Stimulated activated CD4-positive, alpha-beta T cell treated with anti-CD3 and anti-CD28 coated beads, Interleukin-1b, Interleukin-23, amount 100 ng/mL, for 48 hours (primary cell): ENCODE measurements around the gene NALF2.
A peak's percentile ranks its signal among the peaks of the same experiment; 100 is the strongest.

Experiments
- DNase-seq: peaks from one replicate; pipeline ENCODE4 v3.0.0-alpha.2; 2020

Gene NALF2

GRCh38 chrX:69503782-69504625 lies at the start of gene NALF2:
TSS of gene NALF2 (plus strand) at chrX:69504326. CDS start at chrX:69505283, 957 bp downstream.
- peak; percentile 20 for DNase-seq

GRCh38 chrX:69457756-69458155 lies 46.4 kb upstream of the NALF2 start:
- DNase-seq: no peak

DNA sequence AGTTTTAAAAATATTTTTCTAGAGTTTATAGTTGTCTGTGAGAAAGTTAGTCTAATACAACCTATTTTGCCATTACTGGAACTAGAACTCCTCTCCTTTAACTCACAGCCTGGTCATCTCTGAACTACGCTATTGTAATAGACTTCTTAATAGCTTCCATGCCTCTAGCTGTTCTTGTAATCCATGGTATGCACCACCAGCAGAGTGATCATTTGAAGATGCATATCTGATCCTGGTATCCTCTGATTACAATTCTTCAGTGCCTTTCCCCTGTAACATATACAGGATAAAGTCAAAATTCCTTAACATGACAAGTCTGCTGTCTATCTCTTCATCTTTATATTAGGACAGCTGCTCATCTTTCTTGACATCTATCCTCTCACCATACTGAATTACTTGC lies 37.6 kb upstream of the NALF2 start:
- DNase-seq: no peak

DNA sequence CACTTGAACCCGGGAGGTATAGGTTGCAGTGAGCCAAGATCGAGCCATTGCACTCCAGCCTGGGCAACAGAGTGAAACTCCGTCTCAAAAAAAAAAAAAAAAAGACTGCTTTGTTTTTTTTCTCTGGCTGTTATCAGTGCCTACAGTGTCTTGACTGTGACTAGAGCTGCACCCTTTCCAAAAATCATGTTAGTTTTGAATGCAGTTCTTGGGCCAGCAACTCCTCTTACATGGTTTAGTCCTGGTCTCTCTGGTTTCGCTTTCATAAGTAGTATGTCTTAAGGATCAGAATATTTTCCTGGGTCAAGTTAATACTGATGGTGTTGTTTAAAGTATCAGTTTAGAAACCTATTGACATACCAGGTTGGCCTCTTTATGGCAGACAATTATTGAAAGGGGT lies 34.2 kb upstream of the NALF2 start:
- DNase-seq: no peak

DNA sequence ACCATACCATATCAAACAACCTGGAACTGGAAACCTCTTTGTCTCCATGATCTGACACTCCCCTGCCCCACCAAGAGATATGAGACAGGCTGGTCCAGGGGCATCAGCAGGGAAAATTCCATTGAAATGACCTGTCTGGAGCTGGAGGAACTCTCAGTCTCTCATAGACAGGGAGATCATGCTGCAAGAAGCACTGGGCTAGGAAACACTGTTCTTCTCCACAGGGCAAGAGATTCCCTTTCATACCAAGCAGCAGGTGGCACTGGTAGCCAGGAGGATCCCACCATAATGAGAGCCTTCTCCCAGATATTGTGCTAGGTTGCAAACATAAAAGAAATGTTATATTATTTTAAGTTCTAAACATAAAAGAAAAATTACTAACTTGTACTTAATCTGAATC lies 14.5 kb upstream of the NALF2 start:
- DNase-seq: no peak

DNA sequence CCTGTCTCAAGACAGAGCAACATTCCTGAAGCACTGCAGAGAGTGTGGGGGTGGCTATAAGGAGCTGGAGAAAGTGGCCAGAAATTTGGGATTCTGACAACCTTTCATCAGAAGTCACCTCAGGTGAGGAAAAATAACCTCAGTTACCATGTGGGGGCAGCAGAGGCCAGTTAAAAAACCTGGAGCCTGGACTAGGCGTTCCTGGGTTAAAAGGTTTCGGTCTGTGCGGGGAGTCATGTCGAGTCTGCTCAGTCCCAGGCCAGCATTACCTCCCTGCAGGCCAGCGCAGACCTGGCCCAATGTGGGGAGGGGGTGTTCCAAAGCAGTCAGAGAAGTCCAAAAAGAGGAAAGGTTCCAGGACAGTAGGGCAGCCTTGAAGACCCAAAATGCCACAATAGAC lies 10.9 kb upstream of the NALF2 start:
- DNase-seq: peak; percentile 15

GRCh38 chrX:69493766-69494165 lies 10.4 kb upstream of the NALF2 start:
- DNase-seq: no peak

DNA sequence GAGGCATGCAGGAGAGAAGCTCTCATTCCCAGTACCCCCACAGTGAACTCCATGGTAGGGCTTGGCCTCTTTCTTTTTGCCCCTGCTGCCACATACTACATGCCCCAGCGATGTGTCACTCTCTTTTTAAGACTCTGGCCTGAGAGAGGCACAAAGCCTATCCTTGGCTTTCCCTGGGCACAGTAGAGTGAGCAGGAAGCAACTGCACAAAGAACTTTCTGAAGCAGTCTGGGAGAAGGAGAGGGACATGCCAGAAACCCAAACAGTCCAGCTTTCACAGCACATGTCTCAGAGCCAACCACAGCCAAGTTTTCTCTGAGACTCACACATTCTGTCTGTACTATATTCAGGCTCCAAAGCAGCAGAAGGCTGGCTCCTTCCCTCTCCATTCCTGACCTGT lies 7.9 kb upstream of the NALF2 start:
- no peak for DNase-seq

DNA sequence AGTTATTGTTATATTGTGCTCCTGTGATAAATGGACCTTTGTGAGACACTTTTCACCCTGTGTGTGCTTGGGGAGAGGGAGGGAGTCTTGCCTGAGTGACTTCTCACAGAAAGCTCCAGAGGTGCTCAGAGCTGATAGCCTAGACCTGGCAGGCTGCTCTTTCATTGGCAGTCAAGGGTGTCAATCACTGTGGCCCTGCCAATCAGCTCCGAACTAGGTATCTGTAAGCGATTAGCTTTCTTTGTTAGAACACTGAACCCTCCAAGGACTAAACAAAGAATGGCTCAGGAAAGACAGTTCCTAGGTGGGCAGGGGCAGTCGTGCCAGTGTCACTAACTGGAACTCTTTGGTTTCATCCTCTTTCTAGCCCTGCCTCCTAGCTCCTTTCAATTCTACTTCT lies 2.7 kb upstream of the NALF2 start:
- DNase-seq: no peak

DNA sequence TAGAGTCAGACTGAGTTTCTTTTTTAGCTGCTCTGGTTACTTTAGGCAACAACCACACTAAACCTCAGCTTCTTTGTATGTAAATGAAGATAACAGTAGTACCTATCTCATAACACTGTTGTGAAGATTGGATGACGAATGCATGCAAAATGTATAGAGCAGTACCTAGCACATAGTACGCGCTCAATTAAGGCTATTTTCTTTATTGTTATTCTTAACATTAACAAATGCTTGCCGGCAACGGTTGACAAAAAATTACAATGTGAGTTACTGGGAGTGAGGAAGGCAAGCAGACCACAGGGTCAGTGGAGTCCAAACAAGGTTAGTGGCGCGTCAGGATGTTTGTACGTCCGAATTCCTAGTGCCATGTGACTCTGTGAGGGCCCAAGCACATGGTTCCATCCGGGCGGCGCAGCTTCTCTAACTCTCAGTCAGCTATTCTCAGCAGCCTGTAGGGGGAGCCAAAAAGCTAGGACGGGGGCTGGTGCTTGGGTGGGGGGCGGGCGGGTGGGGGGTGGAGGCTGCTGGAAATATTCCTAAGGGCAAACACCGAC lies 821 bp upstream of the NALF2 start:
- no peak for DNase-seq

- no peak for DNase-seq
Observed at GRCh38 chrX:69504626-69505612, 793 bp downstream of the NALF2 start.

DNA sequence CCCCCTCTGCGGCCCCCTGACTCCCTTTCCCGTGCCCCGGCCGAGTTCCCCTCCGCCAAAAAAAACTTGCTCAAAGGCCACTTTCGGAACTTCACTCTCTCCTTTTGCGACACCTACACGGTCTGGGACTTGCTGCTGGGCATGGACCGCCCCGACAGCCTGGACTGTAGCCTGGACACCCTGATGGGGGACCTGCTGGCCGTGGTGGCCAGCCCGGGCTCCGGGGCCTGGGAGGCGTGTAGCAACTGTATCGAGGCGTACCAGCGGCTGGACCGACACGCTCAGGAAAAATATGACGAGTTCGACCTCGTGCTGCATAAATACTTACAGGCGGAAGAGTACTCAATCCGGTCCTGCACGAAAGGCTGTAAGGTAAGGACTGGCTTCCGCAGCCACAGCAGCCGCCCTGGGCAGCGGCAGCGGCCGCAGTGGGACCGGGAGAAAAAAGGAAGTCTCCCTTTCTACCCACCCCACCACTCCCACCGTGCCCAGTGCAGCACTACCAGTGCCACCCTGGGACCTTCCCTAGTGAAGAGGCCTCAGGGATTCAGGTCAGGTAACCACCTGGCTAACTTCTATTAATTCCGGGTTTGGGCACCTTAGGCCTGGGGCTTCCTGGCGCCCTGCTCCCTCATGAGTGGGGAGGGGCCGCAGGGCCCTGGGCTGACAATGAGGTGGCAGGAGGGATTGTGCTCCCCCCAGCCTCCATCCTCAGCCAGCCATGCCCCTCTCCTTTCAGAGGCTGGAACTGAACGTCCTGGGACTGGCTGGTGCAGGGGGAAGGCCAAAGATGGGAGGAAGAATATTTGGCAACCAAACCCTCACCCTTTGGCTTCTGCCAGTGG lies 1.9 kb downstream of the NALF2 start:
- DNase-seq: no peak

GRCh38 chrX:69506617-69507499 lies 2.7 kb downstream of the NALF2 start:
- DNase-seq: no peak

- DNase-seq: no peak
Observed at GRCh38 chrX:69507500-69507789, 3.3 kb downstream of the NALF2 start.

GRCh38 chrX:69508610-69509009 lies 4.5 kb downstream of the NALF2 start:
- no peak for DNase-seq

DNA sequence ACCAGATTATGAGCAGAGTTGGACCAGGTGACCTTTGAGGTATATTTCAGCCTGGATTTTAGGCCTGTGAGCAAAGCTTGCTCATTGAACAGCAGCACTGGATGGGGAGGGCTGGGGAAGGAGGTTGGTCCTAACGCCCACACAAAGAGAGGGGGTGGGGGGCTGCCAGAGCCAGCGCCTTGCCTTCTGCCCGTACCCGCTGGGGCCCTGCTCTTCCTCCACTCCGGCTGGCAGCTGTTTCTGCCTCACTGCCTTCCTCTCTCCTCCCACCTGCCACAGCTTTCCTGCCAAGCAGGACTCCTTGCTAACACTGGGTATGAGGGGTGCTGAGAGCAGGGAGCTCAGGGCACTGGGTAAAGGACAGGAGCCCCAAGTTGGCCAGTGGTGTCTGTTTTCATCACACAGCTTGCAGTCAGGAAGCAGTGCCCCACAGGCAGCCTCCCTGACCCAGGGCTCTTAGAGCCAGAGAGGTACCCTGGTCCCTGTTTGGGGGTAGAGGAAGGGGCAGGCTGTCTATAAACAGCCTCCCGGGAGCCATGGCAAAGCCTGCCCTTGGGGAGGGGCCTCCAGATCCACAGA lies 6.1 kb downstream of the NALF2 start:
- no peak for DNase-seq

DNA sequence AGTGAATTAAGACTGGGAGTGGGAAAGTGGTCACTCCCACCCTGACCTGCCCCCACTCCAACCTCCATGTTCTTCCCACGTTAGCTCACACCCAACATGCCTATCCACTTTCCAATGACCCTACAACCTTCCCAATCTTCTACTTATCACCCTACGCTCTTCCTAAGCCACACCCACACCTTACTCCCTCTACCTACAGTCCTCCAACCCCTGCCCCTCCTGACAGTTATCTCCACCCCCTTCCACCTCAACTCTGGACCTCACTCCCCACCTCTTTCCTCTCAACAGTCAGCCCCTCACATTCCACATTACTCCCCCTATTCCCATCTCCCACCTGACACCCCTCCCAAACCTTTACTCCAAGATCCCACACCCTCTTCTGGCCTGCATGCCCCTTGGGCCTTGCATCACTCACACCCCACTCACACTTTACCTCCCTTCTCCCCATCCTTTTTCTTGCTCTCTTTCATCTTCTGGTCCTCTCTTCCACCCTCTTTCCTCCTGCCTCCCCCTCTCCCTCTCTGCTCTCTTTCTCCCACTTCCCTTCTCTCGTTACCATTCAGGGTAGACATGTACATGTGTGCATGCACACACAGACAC lies 6.9 kb downstream of the NALF2 start:
- no peak for DNase-seq

- no peak for DNase-seq
Observed at GRCh38 chrX:69522052-69522451, 17.9 kb downstream of the NALF2 start.

DNA sequence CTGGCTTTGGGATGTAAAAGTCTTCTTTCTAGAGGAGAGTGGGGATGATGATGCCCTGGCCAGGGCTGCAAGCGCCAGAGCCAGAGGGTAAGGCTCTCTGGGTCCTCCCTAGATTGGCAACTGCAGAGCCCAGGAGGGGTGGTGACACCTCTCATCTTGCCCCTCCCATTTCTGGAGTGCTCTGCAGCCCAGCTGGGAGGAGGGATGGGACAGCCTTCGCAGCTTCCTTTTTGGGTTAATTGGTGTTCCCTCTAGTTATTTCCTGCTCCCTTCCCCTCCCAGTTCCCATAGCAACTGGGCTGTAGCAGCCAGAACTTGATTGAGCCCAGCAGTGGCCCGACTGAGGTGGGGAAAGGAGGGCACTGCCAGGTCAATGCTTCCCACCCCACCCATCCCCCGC lies 19.2 kb downstream of the NALF2 start:
- no peak for DNase-seq

DNA sequence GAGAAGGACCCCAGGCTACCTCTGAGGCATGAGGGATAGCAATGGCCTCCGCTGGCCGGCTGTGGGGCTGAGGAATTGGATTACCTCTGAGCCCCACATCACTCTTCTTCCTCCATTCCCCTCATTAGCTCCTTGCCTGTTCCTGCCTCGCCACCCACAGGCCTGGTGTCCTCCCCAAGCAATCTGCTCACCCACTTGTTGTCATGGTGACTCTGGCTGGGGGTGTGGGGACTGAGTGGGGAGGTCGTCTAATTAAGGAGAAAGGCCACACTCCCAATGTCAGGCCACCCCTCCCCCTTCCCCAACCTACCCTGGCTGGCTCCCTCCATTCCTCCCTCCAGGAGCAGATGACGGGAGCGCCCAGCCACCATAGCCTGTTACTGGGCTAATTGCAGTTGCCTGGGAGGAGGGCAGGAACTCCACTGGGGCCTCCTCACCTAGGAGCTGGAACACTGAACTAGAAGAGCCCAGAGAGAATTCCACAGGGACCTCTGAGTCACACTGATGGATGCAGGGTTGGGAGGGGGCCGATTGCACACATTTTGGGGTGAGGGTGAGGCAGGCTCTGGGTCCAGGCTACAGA lies 20.7 kb downstream of the NALF2 start:
- DNase-seq: no peak

DNA sequence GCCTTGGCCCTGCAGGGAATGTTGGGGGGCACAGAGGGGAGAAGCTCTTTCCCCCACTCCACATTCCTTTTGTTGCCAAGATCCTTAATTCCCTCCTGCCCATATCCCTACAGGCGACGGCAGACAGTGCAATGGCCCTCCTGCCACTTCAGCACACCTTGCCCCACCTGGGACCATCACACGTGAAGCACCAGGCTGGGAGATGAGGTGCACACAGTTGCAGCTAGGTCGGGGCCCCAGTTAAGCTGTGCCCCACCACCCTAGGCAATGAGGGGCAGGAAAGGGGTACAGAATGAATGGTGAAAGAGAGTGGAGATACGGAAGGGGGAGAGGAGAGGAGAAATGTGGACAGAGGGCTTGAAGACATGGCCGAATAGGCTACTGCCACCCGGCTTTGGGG lies 26.2 kb downstream of the NALF2 start:
- no peak for DNase-seq
